C4-2B (cell line): Measurements from ENCODE around the gene HEPACAM.

ENCODE experiments used
- CTCF ChIP-seq: fragments of 450-650 bp; conservative IDR thresholded peaks from 2 replicates; pipeline ENCODE4 v1.5.1; 2017; ENCODE audit warnings: mild to moderate bottlenecking
- ZFX ChIP-seq: fragments of 450-650 bp; IDR thresholded peaks from 2 replicates; pipeline ENCODE4 v1.6.1; 2017

- no peak for TF ChIP-seq CTCF
- TF ChIP-seq ZFX, result no peak
Measured at GRCh38 chr11:124876818-124877630, 58.8 kb downstream of the HEPACAM start.
